A673 (cell line): ENCODE data around the gene NPC1L1. TPM values are rescaled to one million over a fixed set of nuclear protein-coding genes. Genes with fewer than 3 reads are reported as not detected.

Experiments used
- BruUV-seq: library from RNA; stranded (reverse); fragments of 400-500 nt; replicated peaks from 2 replicates; lab custom pipeline; 2021; lab: Mats Ljungman, UMichigan
- CTCF ChIA-PET: fragments of 300-600 bp; sonication (Branson Sonifier 250); formaldehyde crosslinking; loops from one replicate; lab custom pipeline; 2022; ENCODE audit warnings: antibody characterized with exemption; lab: Charles Lee
- POLR2A ChIA-PET: fragments of 300-600 bp; sonication (Branson Sonifier 250); formaldehyde crosslinking; loops from one replicate; lab custom pipeline; 2022; ENCODE audit warnings: antibody characterized with exemption; ENCODE audit not compliant: low non-redundant PET; lab: Charles Lee
- DNase-seq: peaks from one replicate; pipeline ENCODE4 v3.0.0-alpha.2; 2015; ENCODE audit warnings: low spot score
- H3K27ac ChIP-seq: fragments of 200-600 bp; sonication (generic); 2 replicates; pipeline ENCODE4 v1.5.1; 2016; ENCODE audit warnings: mixed run types, low read depth, mild to moderate bottlenecking, mixed read lengths, antibody characterized with exemption, low read length; ENCODE audit not compliant: poor library complexity, severe bottlenecking
- H3K27me3 ChIP-seq: fragments of 200-600 bp; sonication (generic); replicated peaks from 2 replicates; pipeline ENCODE4 v1.6.1; 2017; ENCODE audit warnings: mixed run types, low read depth, mild to moderate bottlenecking, mixed read lengths, antibody characterized with exemption, low read length; ENCODE audit not compliant: insufficient read depth, poor library complexity
- H3K36me3 ChIP-seq: fragments of 200-600 bp; sonication (generic); 2 replicates; pipeline ENCODE4 v1.6.1; 2016; ENCODE audit warnings: mixed run types, mild to moderate bottlenecking, mixed read lengths, antibody characterized with exemption, low read length; ENCODE audit not compliant: insufficient read depth, poor library complexity, severe bottlenecking
- H3K4me1 ChIP-seq: fragments of 200-600 bp; sonication (generic); 2 replicates; pipeline ENCODE4 v1.6.1; 2017; ENCODE audit warnings: mixed run types, mild to moderate bottlenecking, mixed read lengths, antibody characterized with exemption, low read length; ENCODE audit not compliant: insufficient read depth, poor library complexity, severe bottlenecking
- H3K4me3 ChIP-seq: fragments of 200-600 bp; sonication (generic); 2 replicates; pipeline ENCODE4 v1.5.1; 2016; ENCODE audit warnings: low read depth, mixed run types, mild to moderate bottlenecking, mixed read lengths, low read length; ENCODE audit not compliant: poor library complexity, severe bottlenecking
- H3K9me3 ChIP-seq: fragments of 200-600 bp; sonication (generic); 2 replicates; pipeline ENCODE4 v1.6.1; 2016; ENCODE audit warnings: mixed run types, low read depth, mild to moderate bottlenecking, mixed read lengths, antibody characterized with exemption, low read length; ENCODE audit not compliant: poor library complexity, severe bottlenecking
- CTCF ChIP-seq: fragments of 300-800, 200-600 bp; sonication (generic); conservative IDR thresholded peaks from 2 replicates; pipeline ENCODE4 v1.5.1; 2017; ENCODE audit warnings: low read depth, mild to moderate bottlenecking, antibody characterized with exemption, low read length, moderate library complexity, mixed read lengths
- EZH2 ChIP-seq: fragments of 200-600 bp; sonication (generic); IDR thresholded peaks from 2 replicates; pipeline ENCODE4 v1.6.1; 2017; ENCODE audit warnings: borderline replicate concordance, low read depth, mild to moderate bottlenecking, mixed read lengths, antibody characterized with exemption, low read length; ENCODE audit not compliant: poor library complexity, severe bottlenecking
- intact Hi-C: fragments of 100-400 bp; cut with micrococcal nuclease; formaldehyde crosslinking; loops from one replicate; pipeline ENCODE4 v1.10.0; 2022; ENCODE audit not compliant: unreplicated experiment
- total RNA-seq: library from RNA; stranded (reverse); gene quantifications from 2 replicates; pipeline ENCODE4 v1.2.3, GENCODE V29; 2021

Gene NPC1L1
- total RNA-seq, 1 experiment from 2014 or later: not detected

DNA sequence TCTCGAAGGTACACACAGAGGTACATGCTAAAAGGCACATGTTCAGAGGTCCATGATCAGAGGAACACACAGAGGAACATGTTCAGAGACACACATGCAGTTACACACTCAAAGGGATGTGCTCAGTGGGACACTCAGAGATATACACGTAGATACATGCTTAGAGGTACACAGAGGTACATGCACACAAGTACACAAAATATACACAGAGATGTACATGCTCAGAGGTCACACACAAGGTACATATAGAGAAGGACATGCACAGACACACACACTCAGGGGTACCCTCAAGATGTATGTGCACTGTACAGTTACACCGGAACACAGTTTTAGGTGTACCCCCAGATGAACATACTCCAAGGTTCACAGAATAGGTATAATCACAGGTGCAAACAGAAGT lies 18.8 kb downstream of the NPC1L1 start:
- no peak overlapping the region for H3K27ac ChIP-seq
- intact Hi-C loops: no loop called here
- H3K9me3 ChIP-seq: peaks cover 4% of the 10 kb centered on the region
- TF ChIP-seq CTCF: no peak
- TF ChIP-seq EZH2: no peak
- no peak for DNase-seq
- BruUV-seq: no TSS peak
- no peak overlapping the region for H3K4me3 ChIP-seq
- POLR2A ChIA-PET: no interaction called here
- H3K4me1 ChIP-seq: no peaks in the 10 kb centered on the region
- no peaks in the 10 kb centered on the region for H3K27me3 ChIP-seq
- CTCF ChIA-PET: no interaction called here
- no peaks in the 10 kb centered on the region for H3K36me3 ChIP-seq

DNA sequence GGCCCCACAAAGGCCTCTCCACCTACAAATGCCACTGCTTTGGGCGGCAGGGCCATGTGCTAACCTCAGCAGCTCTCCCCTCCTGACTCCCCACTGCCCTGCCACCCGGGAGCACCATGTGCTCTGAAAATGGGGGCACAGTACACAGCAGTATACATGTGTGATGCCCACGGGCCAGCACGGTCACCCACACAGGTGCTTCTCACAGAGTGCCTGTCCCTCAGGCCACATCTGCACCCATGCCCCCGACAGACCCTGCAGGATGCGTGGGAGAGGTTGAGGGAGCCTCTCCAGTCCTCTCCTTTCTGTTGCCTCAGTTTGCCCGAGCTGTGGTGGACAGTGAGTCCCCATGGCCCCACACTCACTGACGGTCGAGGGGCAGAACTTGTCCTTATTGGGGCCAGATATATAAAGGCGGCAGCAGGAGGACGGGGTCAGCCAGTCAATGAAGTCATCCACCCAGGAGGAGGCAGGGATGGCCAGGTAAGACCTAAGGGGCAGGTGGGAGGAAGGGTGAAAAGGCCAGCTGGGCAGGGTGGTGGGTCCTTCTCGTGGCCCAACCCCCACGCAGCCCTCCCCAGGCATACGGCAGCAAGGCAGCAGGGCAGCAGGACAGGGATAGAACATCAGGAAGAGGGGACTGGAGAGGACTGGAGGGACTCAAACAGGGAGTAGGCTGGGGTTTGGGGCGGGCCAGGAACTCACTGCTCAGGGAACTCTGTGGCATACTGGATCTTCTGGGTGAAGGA lies 19.6 kb downstream of the NPC1L1 start:
- H3K9me3 ChIP-seq: peaks cover 4% of the 10 kb centered on the region
- no peaks in the 10 kb centered on the region for H3K27me3 ChIP-seq
- TF ChIP-seq CTCF (no peak), EZH2 (no peak)
- BruUV-seq: no TSS peak
- H3K4me3 ChIP-seq: no peak overlapping the region
- ChIA-PET CTCF (no interaction called here), POLR2A (no interaction called here)
- DNase-seq: no peak
- H3K27ac ChIP-seq: no peak overlapping the region
- H3K36me3 ChIP-seq: no peaks in the 10 kb centered on the region
- no peaks in the 10 kb centered on the region for H3K4me1 ChIP-seq
- intact Hi-C loops: no loop called here

DNA sequence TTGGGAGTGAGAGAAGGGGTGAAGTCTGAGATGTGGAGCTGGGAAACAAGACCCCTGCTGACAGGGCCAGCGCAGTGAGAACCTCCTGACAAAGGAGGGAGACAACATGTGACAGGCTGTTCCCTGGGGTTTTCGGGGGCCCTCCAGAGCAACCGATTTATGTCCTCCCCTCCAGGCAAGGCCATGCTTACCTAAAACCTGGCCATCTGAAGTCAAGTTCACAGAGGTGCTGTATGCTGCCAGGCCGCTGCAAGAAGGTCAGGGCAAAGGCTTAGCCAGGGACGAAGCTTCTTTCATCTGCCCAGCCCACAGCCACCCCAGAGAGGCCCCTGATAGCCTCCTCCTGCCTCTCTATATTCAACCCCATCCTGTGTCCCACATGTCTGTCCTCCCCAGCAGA lies 20.6 kb downstream of the NPC1L1 start:
- H3K9me3 ChIP-seq: peaks cover 4% of the 10 kb centered on the region
- BruUV-seq: no TSS peak
- no peak overlapping the region for H3K4me3 ChIP-seq
- CTCF ChIA-PET: no interaction called here
- POLR2A ChIA-PET: interaction anchor here (0.6 kb wide), 1 partner anchor 14 kb away, joined by 4 read pairs; no protein-coding TSS in a partner anchor
- H3K36me3 ChIP-seq: no peaks in the 10 kb centered on the region
- no peak for DNase-seq
- H3K27me3 ChIP-seq: no peaks in the 10 kb centered on the region
- H3K27ac ChIP-seq: no peak overlapping the region
- TF ChIP-seq EZH2 (no peak), CTCF (no peak)
- intact Hi-C loops: no loop called here
- no peaks in the 10 kb centered on the region for H3K4me1 ChIP-seq
